Thyroid gland (tissue), 4 donors: Measurements from ENCODE around the gene SWT1. TPM values are rescaled to one million over a fixed set of nuclear protein-coding genes. Genes with fewer than 3 reads are reported as not detected.

ENCODE experiments used
- DNase-seq, 2 donors: peaks; one replicate each; pipeline ENCODE4 v3.0.0-alpha.2; 2019
- H3K27ac ChIP-seq, 3 donors: fragments of 200-600 bp; sonication (generic); 1 replicate in 2 of 3; 2 replicates in 1 of 3; pipeline ENCODE4 v1.5.1; 2016 to 2019; ENCODE audit warnings: mild to moderate bottlenecking in 1 of 3, moderate library complexity in 1 of 3
- H3K27me3 ChIP-seq: fragments of 200-600 bp; sonication (generic); one replicate; pipeline ENCODE4 v1.5.1; 2019
- H3K36me3 ChIP-seq, 2 donors: fragments of 200-600 bp; sonication (generic); one replicate each; pipeline ENCODE4 v1.5.1; 2016 to 2019
- H3K4me1 ChIP-seq, 2 donors: fragments of 200-600 bp; sonication (generic); one replicate each; pipeline ENCODE4 v1.5.1; 2017 to 2019
- H3K4me3 ChIP-seq, 3 donors: fragments of 200-600 bp; sonication (generic); replicated peaks in 1 of 3; 1 replicate in 2 of 3; 2 replicates in 1 of 3; pipeline ENCODE4 v1.5.1; 2016; ENCODE audit warnings: mild to moderate bottlenecking in 1 of 3
- H3K9me3 ChIP-seq: fragments of 200-600 bp; sonication (generic); one replicate; pipeline ENCODE4 v1.5.1; 2017
- POLR2A ChIP-seq, 2 donors: fragments of 450-650 bp; IDR thresholded peaks; one replicate each; pipeline ENCODE4 v1.6.1; 2017; ENCODE audit warnings: antibody characterized with exemption in 2 of 2, mild to moderate bottlenecking in 2 of 2, moderate library complexity in 1 of 2
- WGBS, 2 donors: methylation state at CpG; one replicate each; pipeline ENCODE4 v1.1.5; 2017; 5-methylcytosine and 5-hydroxymethylcytosine counted together
- intact Hi-C: fragments of 100-400 bp; cut with DNase I; formaldehyde crosslinking; loops from one replicate; pipeline ENCODE4 v1.15.1; 2023
- total RNA-seq, 4 donors: library from RNA; depleted of rRNA; stranded (reverse); fragments of >200 nt; gene quantifications; one replicate each; pipeline ENCODE4 v1.2.3, GENCODE V29; 2016
- TF ChIP-seq, protein P1 (sequence below), 6 experiments: fragments of 200-600 bp in 3 of 6; fragments of 450-650 bp in 3 of 6; sonication (generic) in 3 of 6; IDR thresholded peaks; one replicate each; pipeline ENCODE4 v1.5.1; 2016 to 2019; ENCODE audit warnings: antibody characterized with exemption in 6 of 6, mild to moderate bottlenecking in 2 of 6, inconsistent platforms in 1 of 6, moderate library complexity in 1 of 6

The SWT1 gene
- total RNA-seq, 4 donors from 2014 or later: 9.4 to 13.4 (median 11.4) TPM

DNA sequence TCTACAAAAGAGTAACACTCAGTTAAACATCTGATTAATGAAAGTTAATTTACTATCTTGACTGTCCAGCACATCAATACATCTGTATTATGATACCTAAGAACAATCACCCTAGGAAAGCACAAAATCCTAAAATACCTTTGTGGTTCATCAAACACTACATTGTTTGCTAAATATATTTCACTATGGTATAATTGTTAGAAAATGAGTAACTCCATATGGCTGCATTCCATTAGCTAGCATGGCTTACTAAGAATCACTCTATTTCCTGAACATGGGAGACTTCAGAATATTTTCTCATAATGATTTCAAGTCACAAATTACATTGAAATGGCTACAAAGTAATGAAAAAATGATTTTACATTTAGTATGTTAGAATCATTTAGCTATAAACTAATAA is 12.7 kb upstream of the SWT1 start:
- no peaks in the 10 kb centered on the region for H3K9me3 ChIP-seq
- no peak overlapping the region for H3K27ac ChIP-seq
- H3K4me3 ChIP-seq: no peak overlapping the region
- H3K36me3 ChIP-seq: peaks cover 7 to 20% of the 10 kb centered on the region in 2 donors
- DNase-seq: no peak
- TF ChIP-seq, protein P1, sequence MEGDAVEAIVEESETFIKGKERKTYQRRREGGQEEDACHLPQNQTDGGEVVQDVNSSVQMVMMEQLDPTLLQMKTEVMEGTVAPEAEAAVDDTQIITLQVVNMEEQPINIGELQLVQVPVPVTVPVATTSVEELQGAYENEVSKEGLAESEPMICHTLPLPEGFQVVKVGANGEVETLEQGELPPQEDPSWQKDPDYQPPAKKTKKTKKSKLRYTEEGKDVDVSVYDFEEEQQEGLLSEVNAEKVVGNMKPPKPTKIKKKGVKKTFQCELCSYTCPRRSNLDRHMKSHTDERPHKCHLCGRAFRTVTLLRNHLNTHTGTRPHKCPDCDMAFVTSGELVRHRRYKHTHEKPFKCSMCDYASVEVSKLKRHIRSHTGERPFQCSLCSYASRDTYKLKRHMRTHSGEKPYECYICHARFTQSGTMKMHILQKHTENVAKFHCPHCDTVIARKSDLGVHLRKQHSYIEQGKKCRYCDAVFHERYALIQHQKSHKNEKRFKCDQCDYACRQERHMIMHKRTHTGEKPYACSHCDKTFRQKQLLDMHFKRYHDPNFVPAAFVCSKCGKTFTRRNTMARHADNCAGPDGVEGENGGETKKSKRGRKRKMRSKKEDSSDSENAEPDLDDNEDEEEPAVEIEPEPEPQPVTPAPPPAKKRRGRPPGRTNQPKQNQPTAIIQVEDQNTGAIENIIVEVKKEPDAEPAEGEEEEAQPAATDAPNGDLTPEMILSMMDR (IDR thresholded peaks at IDR 0.05): no peak
- no peak for TF ChIP-seq POLR2A (IDR thresholded peaks at IDR 0.05)
- intact Hi-C loops: no loop called here
- no peaks in the 10 kb centered on the region for H3K27me3 ChIP-seq
- H3K4me1 ChIP-seq: no peaks in the 10 kb centered on the region

- Histone ChIP-seq H3K4me3 (no peak overlapping the region), H3K27me3 (no peaks in the 10 kb centered on the region), H3K36me3 (peaks cover 8 to 10% of the 10 kb centered on the region in 2 donors), H3K9me3 (no peaks in the 10 kb centered on the region), H3K4me1 (peaks cover 12 to 19% of the 10 kb centered on the region in 2 donors), H3K27ac (no peak overlapping the region)
- TF ChIP-seq, protein P1 (IDR thresholded peaks at IDR 0.05): no peak
- no peak for TF ChIP-seq POLR2A (IDR thresholded peaks at IDR 0.05)
- DNase-seq: no peak
- intact Hi-C loops: no loop called here
- 93 to 94% methylated on average over 5 of the region's 5 CpGs for WGBS, 2 donors
These were observed 5.8 kb upstream of the SWT1 start for GRCh38 chr1:185151215-185151614.

DNA sequence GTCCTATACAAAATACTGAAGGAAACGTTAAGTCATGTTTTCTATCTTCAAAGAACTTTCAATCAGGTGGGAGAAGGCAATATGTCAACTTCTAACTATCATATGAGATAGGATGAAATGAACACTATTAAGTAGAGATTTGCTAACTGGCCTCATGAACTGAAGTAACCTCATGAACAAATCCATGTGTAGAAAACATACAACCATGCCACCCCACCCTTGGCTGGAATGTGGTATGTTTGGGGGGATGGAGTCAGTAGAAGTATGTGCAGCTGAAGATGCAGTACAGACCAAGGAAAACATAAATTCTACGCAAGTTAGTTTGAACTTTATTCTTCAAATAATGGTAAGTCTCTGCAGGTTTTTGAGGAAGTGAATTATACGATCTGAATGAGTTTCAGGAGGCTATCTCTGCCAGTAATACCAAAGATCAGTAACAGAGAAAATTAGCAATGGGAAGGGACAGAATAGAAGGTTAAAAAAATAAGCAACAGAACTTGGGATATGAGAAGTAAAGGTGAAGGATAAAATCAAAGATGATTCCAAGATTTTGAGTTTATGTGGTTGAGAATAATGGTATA is 4.7 kb upstream of the SWT1 start:
- intact Hi-C loops: no loop called here
- Histone ChIP-seq H3K36me3 (peaks cover 5 to 10% of the 10 kb centered on the region in 2 donors), H3K4me3 (no peak overlapping the region), H3K9me3 (no peaks in the 10 kb centered on the region), H3K4me1 (peaks cover 12 to 19% of the 10 kb centered on the region in 2 donors), H3K27me3 (no peaks in the 10 kb centered on the region), H3K27ac (no peak overlapping the region)
- no peak for TF ChIP-seq POLR2A (IDR thresholded peaks at IDR 0.05)
- TF ChIP-seq, protein P1 (IDR thresholded peaks at IDR 0.05): no peak
- 89 to 90% methylated on average over 3 of the region's 3 CpGs for WGBS, 2 donors
- no peak for DNase-seq

- peak overlapping the region in 2 of 3 donors; percentile 98 for H3K27ac ChIP-seq
- peaks cover 0 to 5% of the 10 kb centered on the region in 2 donors for H3K36me3 ChIP-seq
- no peaks in the 10 kb centered on the region for H3K27me3 ChIP-seq
- no peak for DNase-seq
- peaks cover 12 to 23% of the 10 kb centered on the region in 2 donors for H3K4me1 ChIP-seq
- TF ChIP-seq, protein P1 (IDR thresholded peaks at IDR 0.05): no peak
- no peak for TF ChIP-seq POLR2A (IDR thresholded peaks at IDR 0.05)
- no peaks in the 10 kb centered on the region for H3K9me3 ChIP-seq
- WGBS, 2 donors: 20 to 34% methylated on average over 2 of the region's 2 CpGs
- intact Hi-C loops: no loop called here
- peak overlapping the region in 1 of 3 donors; percentile 66 for H3K4me3 ChIP-seq
These were observed 2.0 kb upstream of the SWT1 start for GRCh38 chr1:185154912-185155513.

- intact Hi-C loops: no loop called here
- Histone ChIP-seq H3K27me3 (no peaks in the 10 kb centered on the region), H3K36me3 (no peaks in the 10 kb centered on the region), H3K9me3 (no peaks in the 10 kb centered on the region), H3K27ac (peak overlapping the region; percentile 96 to 98 (median 98)), H3K4me3 (peak overlapping the region; percentile 44 to 79 (median 66)), H3K4me1 (peaks cover 12 to 23% of the 10 kb centered on the region in 2 donors)
- TF ChIP-seq, protein P1 (IDR thresholded peaks at IDR 0.05): no peak
- TF ChIP-seq POLR2A (IDR thresholded peaks at IDR 0.05): no peak
- DNase-seq: no peak
- WGBS, 2 donors: 12 to 13% methylated on average over 11 of the region's 11 CpGs
These were observed 1.2 kb upstream of the SWT1 start for GRCh38 chr1:185155600-185156287.
